ENCODE results near the gene CTNNBIP1. TPM values are rescaled to one million over a fixed set of nuclear protein-coding genes. Genes with fewer than 3 reads are reported as not detected.
A peak's percentile ranks its signal among the peaks of the same experiment; 100 is the strongest.

Gene CTNNBIP1
- polyA plus RNA-seq, 3 donors: 26.2 to 26.8 (median 26.3) TPM

DNA sequence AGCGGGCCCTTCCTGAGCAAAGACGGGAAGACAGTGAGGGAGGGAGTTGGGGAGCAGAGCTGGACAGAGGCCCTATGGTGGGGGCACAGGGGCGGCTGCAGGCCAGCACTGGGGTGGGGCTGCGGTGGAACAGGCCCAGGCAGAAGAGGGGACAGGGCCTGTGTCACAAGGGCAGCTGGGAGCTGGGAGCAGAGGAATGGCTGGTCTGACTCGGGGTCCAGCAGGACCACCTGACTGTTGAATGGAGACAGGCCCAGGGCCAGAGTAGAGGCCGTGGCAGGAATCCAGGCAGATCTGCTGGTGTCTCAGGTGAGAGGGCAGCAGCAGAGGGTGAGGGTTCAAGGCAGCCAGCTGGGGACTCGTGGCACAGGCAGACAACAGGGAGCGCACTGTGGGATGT lies 25.3 kb downstream of the CTNNBIP1 start:
- Mint-ChIP-seq H3K36me3 (peaks cover 49 to 73% of the 10 kb centered on the region in 2 donors), H3K27me3 (ENCODE audit: low read depth in 3 of 3) (no peaks in the 10 kb centered on the region), H3K27ac (peak overlapping the region in 2 of 7 donors; percentile 43 to 54), H3K9me3 (no peaks in the 10 kb centered on the region), H3K4me3 (no peak overlapping the region), H3K4me1 (peaks cover 13% of the 10 kb centered on the region)
- no peaks in the 10 kb centered on the region for H4K20me1 ChIP-seq (ENCODE audit: insufficient read depth, low read length)
- DNase-seq: peak in 1 of 3 donors; percentile 0
- no peak overlapping the region for H3K4me2 ChIP-seq (replicated peaks; ENCODE audit: extremely low read depth, low read length, poor library complexity, severe bottlenecking)
- H3K36me3 ChIP-seq (replicated peaks in 1 of 2; ENCODE audit: control insufficient read depth in 1 of 2, insufficient read depth in 2 of 2, low read length in 2 of 2): peaks cover 13 to 41% of the 10 kb centered on the region in 2 donors
- H3K9me3 ChIP-seq (replicated peaks in 1 of 2; ENCODE audit: control insufficient read depth in 1 of 2, insufficient read depth in 1 of 2, low read length in 2 of 2): no peaks in the 10 kb centered on the region
- intact Hi-C loops (cut with micrococcal nuclease): no loop called here
- H2AFZ ChIP-seq (ENCODE audit: insufficient read depth, low read depth, low read length, poor library complexity, severe bottlenecking): no peak overlapping the region
- TF ChIP-seq, protein P1, sequence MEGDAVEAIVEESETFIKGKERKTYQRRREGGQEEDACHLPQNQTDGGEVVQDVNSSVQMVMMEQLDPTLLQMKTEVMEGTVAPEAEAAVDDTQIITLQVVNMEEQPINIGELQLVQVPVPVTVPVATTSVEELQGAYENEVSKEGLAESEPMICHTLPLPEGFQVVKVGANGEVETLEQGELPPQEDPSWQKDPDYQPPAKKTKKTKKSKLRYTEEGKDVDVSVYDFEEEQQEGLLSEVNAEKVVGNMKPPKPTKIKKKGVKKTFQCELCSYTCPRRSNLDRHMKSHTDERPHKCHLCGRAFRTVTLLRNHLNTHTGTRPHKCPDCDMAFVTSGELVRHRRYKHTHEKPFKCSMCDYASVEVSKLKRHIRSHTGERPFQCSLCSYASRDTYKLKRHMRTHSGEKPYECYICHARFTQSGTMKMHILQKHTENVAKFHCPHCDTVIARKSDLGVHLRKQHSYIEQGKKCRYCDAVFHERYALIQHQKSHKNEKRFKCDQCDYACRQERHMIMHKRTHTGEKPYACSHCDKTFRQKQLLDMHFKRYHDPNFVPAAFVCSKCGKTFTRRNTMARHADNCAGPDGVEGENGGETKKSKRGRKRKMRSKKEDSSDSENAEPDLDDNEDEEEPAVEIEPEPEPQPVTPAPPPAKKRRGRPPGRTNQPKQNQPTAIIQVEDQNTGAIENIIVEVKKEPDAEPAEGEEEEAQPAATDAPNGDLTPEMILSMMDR (IDR thresholded peaks at IDR 0.05): no peak
- no peaks in the 10 kb centered on the region for H3K27me3 ChIP-seq (ENCODE audit: control insufficient read depth in 2 of 2, insufficient read depth in 2 of 2, low read length in 2 of 2)
- 78% methylated on average over 7 of the region's 8 CpGs for WGBS (ENCODE audit: insufficient coverage)
- H3K79me2 ChIP-seq (ENCODE audit: insufficient read depth, low read length): peaks cover 38% of the 10 kb centered on the region
- peaks cover 6 to 7% of the 10 kb centered on the region in 2 donors for H3K4me1 ChIP-seq (ENCODE audit: control insufficient read depth in 1 of 2, insufficient read depth in 2 of 2, low read length in 2 of 2)
- no peak overlapping the region for H3K4me3 ChIP-seq (replicated peaks in 1 of 3; ENCODE audit: low read depth in 2 of 3, low read length in 3 of 3)
- H3K27ac ChIP-seq (ENCODE audit: low read depth in 1 of 2, low read length in 2 of 2): no peak overlapping the region
- H3K9ac ChIP-seq (ENCODE audit: insufficient read depth, low read length, poor library complexity, severe bottlenecking): no peak overlapping the region

- Histone ChIP-seq H3K79me2 (ENCODE audit: insufficient read depth, low read length) (peaks cover 28% of the 10 kb centered on the region), H3K9ac (ENCODE audit: insufficient read depth, low read length, poor library complexity, severe bottlenecking) (no peak overlapping the region), H3K4me2 (replicated peaks; ENCODE audit: extremely low read depth, low read length, poor library complexity, severe bottlenecking) (no peak overlapping the region), H3K4me3 (replicated peaks in 1 of 3; ENCODE audit: low read depth in 2 of 3, low read length in 3 of 3) (no peak overlapping the region), H3K27ac (ENCODE audit: low read depth in 1 of 2, low read length in 2 of 2) (no peak overlapping the region), H3K4me1 (ENCODE audit: control insufficient read depth in 1 of 2, insufficient read depth in 2 of 2, low read length in 2 of 2) (peaks cover 0 to 2% of the 10 kb centered on the region in 2 donors), H2AFZ (ENCODE audit: insufficient read depth, low read depth, low read length, poor library complexity, severe bottlenecking) (no peak overlapping the region), H4K20me1 (ENCODE audit: insufficient read depth, low read length) (no peaks in the 10 kb centered on the region), H3K27me3 (ENCODE audit: control insufficient read depth in 2 of 2, insufficient read depth in 2 of 2, low read length in 2 of 2) (no peaks in the 10 kb centered on the region), H3K9me3 (replicated peaks in 1 of 2; ENCODE audit: control insufficient read depth in 1 of 2, insufficient read depth in 1 of 2, low read length in 2 of 2) (no peaks in the 10 kb centered on the region), H3K36me3 (replicated peaks in 1 of 2; ENCODE audit: control insufficient read depth in 1 of 2, insufficient read depth in 2 of 2, low read length in 2 of 2) (peaks cover 13 to 41% of the 10 kb centered on the region in 2 donors)
- Mint-ChIP-seq H3K36me3 (peaks cover 44 to 65% of the 10 kb centered on the region in 2 donors), H3K27ac (peak overlapping the region in 6 of 7 donors; percentile 15 to 64 (median 42)), H3K4me3 (no peak overlapping the region), H3K9me3 (no peaks in the 10 kb centered on the region), H3K4me1 (peaks cover 5% of the 10 kb centered on the region), H3K27me3 (ENCODE audit: low read depth in 3 of 3) (no peaks in the 10 kb centered on the region)
- intact Hi-C loops (cut with micrococcal nuclease): no loop called here
- DNase-seq: no peak
- TF ChIP-seq, protein P1 (IDR thresholded peaks at IDR 0.05): no peak
- 77% methylated on average over 7 of the region's 11 CpGs for WGBS (ENCODE audit: insufficient coverage)
Measured at GRCh38 chr1:9883585-9884449, 26.3 kb downstream of the CTNNBIP1 start.

Data from CD14-positive monocyte (primary cell).